Dermis microvascular lymphatic vessel endothelial cell (primary cell): ENCODE results near the gene SFXN2. TPM values are rescaled to one million over a fixed set of nuclear protein-coding genes. Genes with fewer than 3 reads are reported as not detected.
"Not testable (repeated sequence)": the region's sequence is repeated elsewhere in the genome, so short reads cannot be mapped to it uniquely, and the experiment has no call there.

Experiments used
- DNase-seq, 2 donors: peaks; one replicate each; pipeline versions ENCODE4 v3.0.0 to v3.0.0-alpha.2; 2010; ENCODE audit warnings: low read depth in 2 of 2
- total RNA-seq: library from RNA; depleted of rRNA; stranded (reverse); fragments of >200 nt; gene quantifications from 2 replicates; pipeline ENCODE4 v1.2.1, GENCODE V29; 2014

The SFXN2 gene
- total RNA-seq = 6.8 and 6.9 TPM in 2 replicates

GRCh38 chr10:102714621-102715455, at the start of gene SFXN2:
Gene SFXN2, plus strand, starts transcription at chr10:102714636. Its CDS starts 12,001 bp downstream, at chr10:102726637.
- no peak for DNase-seq

GRCh38 chr10:102665904-102666509, 48.4 kb upstream of the SFXN2 start:
- no peak for DNase-seq

DNA sequence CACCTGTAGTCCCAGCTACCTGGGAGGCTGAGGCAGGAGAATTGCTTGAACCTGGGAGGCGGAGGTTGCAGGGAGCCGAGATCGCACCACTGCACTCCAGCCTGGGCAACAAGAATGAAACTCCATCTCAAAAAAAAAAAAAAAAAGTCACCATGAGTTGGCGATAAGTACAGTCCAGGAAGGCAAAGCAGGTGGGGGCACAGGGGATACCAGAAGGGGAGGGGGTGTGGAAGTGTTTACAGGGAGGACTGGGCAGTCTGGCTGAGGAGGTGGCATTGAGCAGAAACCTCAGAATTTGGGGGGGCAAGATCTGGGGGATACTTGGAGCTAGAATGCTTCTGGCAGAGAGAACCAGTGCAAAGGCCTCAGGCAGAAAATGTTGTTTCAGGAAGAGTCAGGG, 47.0 kb upstream of the SFXN2 start:
- not testable (repeated sequence) for DNase-seq

DNA sequence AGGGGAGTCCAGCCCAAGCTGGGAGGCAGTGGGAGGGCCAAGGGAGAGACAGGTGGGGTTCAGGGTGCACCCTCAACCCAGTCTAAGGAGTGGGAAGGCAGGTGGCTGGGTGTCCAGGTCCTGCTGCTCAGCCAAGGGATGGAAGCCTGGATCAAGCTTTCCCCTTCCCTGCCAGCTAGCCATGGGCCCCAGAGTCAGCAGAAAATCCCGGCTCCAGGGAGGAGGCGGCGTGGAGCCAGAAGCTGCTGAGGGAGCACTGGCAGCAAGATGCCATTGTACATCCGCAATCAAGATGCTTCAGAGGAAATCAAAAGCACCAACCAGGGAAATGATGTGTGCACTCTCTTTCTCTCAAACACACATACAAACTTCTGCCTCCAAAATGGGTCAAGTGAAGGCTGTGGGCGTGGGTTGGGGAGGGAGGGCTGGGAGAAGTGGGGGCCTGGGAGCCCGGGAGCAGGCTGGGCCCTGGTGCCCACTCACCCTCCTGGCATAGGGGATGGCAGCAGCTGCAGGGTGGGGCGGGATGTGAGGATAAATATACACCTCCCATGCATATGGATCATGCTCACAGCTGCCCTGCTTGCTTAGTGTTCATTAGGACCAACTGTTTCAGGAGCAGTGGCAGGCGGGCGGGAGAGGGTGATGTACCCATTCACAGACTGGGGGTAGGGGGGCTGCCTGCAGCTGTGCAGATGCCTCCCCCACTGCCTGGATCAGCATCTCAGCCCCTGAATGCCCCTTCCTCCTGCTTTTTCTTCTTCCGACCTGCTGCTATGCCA, 45.9 kb upstream of the SFXN2 start:
- no peak for DNase-seq

- DNase-seq = no peak
Measured at GRCh38 chr10:102669206-102670064, 45.0 kb upstream of the SFXN2 start.

- no peak for DNase-seq
Measured at GRCh38 chr10:102670065-102670670, 44.3 kb upstream of the SFXN2 start.

- no peak for DNase-seq
Measured at GRCh38 chr10:102670871-102671434, 43.5 kb upstream of the SFXN2 start.

DNA sequence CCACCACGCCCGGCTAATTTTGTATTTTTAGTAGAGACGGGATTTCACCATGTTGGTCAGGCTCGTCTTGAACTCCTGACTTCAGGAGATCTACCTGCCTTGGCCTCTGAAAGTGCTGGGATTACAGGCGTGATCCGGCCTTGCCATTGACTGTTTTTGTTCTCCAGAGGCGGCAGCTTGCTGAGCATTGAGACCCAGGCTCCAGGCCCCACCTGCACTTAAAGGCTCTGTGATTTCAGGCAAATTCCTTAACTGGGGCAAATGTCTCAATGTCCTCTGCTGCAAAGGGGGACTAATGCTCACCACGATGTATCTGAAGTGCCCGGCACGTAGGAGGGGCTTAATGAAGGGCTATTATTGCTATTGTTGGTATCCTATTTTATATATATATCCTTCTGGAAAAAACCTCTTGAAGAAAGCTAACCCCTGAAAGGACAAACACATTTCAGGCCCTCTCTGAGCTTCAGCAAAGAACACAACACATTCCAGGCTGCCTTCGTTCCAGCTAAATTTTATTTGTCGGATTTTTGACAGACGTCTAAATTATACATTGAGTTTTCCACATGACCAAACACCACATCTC, 41.1 kb upstream of the SFXN2 start:
- no peak for DNase-seq

- DNase-seq = no peak
Measured at GRCh38 chr10:102673819-102674511, 40.5 kb upstream of the SFXN2 start.

GRCh38 chr10:102674566-102674965, 39.9 kb upstream of the SFXN2 start:
- DNase-seq = no peak

- no peak for DNase-seq
Measured at GRCh38 chr10:102675011-102675665, 39.3 kb upstream of the SFXN2 start.

- DNase-seq = no peak
Measured at GRCh38 chr10:102675666-102676533, 38.5 kb upstream of the SFXN2 start.

DNA sequence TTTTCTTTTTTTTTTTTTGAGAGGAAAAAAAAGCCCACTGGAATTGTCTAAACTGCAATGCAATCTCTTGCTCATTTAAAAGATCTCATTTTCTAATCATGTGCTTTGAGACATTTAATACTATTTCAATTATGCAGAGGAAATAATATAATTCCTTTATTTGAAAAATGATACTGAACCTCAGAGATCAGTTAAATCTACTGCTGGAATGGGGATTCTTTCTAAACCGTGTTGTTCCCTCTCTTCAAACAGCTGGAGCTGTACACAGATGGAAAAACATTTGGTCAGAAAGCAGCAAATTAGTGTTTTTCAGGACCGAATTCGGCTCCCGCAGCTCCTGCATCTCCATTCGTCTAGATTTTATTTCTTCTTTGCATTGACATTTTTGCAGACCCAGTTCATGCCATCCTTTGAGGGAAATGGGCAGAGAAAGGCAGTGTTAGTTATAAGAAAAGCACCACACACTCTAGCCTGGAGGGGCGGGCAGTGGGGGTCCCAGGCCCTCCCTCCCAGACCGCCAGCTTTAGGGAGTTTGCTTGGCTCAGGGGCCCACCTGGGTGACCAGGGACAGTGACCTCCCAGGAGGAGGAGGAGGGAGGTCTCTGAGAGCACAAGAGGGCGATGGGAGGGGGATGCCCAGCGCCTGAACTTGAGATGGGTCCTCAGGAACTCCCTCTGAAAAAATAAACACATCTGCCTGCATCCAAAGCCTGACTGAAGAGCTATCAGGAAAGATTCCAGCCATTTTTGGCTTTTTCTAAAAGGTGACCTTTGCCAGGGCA, 37.7 kb upstream of the SFXN2 start:
- DNase-seq = no peak

DNA sequence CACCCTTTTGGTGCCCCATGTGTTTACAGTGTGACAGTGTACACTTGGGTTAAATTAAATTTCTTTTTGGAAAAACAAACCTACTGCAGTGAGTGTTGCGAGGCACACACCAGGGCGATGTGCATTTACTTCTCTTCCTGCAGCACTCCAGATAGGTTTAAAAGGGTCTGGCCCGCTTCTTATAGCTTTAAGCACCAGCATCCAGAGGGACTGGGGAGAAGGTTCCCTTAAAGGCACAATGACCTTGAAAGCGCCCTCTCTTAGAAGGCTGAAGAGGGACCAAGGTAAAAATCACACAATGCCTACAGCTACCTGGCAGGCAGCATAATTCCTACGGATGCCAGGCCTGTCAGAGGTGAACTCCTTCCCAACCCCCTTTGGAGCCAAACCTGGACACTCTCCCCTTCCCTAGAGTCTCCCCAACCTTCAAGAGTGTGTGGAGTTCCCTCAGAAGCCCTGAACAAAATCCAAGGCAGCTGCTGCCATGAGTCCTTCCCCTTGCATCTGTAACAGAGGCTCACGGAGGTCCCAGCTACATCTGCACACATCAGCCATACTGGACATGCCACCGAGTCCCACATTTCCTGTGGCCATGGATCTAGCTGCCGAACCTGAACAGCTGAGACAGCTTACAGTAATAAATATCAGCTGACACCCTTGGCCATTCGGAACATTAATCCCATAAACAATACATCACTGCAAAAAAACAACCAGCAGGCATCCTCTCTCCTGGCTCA, 36.9 kb upstream of the SFXN2 start:
- DNase-seq = no peak

GRCh38 chr10:102678068-102678400, 36.4 kb upstream of the SFXN2 start:
- DNase-seq = no peak

DNA sequence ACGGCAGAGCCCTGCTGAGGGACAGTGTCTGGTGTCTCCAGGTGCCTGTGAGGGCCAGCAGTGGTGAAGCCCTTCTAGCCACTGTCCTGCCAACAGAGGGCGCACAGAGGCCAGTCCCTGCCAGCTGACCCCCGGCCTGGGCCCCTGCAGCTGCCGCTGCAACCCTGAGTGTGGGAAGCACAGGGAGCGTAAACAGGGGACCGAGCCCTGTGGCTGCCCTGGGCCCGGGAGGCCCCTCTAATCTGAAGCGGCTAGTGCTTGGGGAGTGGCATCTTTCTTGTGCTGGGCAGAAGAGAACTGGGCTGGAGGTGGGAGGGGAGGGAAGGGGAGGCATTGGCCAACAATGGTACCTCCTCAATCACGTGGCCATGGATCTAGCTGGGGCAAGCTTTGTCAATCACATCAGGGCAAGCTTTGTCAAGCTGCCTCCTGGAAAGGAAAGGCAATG, 35.6 kb upstream of the SFXN2 start:
- peak; percentile 23 to 70 for DNase-seq

DNA sequence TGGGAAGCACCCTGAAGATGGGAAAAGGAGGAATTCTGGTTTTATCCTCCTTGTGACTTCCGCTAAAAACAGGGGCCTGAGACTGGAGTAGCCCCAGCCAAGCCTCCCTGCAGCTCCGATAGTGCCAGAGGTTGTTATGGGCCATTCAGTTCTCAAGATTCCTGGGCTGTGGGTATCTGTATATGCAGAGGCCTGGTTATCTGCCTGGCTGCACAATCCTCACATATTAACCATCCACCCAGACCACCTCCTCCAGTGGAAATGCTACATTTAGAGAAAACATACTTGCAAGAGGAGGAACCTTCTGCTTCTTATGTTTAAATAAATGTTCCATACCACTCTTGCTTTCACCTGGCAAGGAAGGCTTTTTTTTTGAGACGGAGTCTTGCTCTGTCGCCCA, 34.8 kb upstream of the SFXN2 start:
- DNase-seq = no peak
